A549 (cell line): ENCODE results near the gene SEPTIN3. TPM values are rescaled to one million over a fixed set of nuclear protein-coding genes. Genes with fewer than 3 reads are reported as not detected.

Source experiments
- ATAC-seq, 2 experiments: fragments of 200-7000 bp in 1 of 2; fragments of >200 bp in 1 of 2; cut with Nextera tagmentation in 1 of 2; cut with Tn5 transposase in 1 of 2; 3 replicates each; pipeline versions ENCODE4 v1.8.0 to v1.9.1; 2018 to 2020; ENCODE audit warnings: mild to moderate bottlenecking in 1 of 2, moderate library complexity in 1 of 2
- CTCF ChIA-PET: fragments of 300-600 bp; sonication (Branson Sonifier 250); formaldehyde crosslinking; extraction: SDS; loops from one replicate; lab custom pipeline; 2021; ENCODE audit warnings: antibody characterized with exemption, inconsistent platforms; lab: Yijun Ruan, JAX
- POLR2A ChIA-PET: fragments of 350-600 bp; formaldehyde crosslinking; extraction: SDS; loops from one replicate; lab custom pipeline; 2021; ENCODE audit warnings: antibody characterized with exemption, inconsistent platforms; lab: Yijun Ruan, JAX
- DNase-seq, 2 experiments: peaks; one replicate each; pipeline versions ENCODE4 v3.0.0 to v3.0.0-alpha.2; 2011 to 2016; ENCODE audit warnings: low read depth in 1 of 2, low spot score in 1 of 2
- FAIRE-seq: peaks from 2 replicates; lab custom pipeline; 2011; peaks lifted over from hg19 to GRCh38; lab: Jason Lieb, UNC
- H3K27ac ChIP-seq, 2 experiments: fragments of >200 bp; sonication (Bioruptor Twin); formaldehyde crosslinking; 3 replicates each; pipeline ENCODE4 v1.5.1; 2016 to 2017
- H3K4me1 ChIP-seq: fragments of >200 bp; sonication (Bioruptor Twin); formaldehyde crosslinking; 3 replicates; pipeline ENCODE4 v1.6.1; 2016
- H3K4me2 ChIP-seq: fragments of >200 bp; sonication (Bioruptor Twin); formaldehyde crosslinking; 3 replicates; pipeline ENCODE4 v1.6.1; 2016
- H3K4me3 ChIP-seq: fragments of >200 bp; sonication (Bioruptor Twin); formaldehyde crosslinking; 3 replicates; pipeline ENCODE4 v1.5.1; 2016
- H3K9me3 ChIP-seq: fragments of >200 bp; sonication (Bioruptor Twin); formaldehyde crosslinking; 3 replicates; pipeline ENCODE4 v1.6.1; 2016
- BHLHE40 ChIP-seq: IDR thresholded peaks from 2 replicates; pipeline ENCODE4 v1.6.1; 2012; ENCODE audit warnings: low read depth, low read length, inconsistent platforms
- CBX8 ChIP-seq: fragments of 200-600 bp; sonication (generic); IDR thresholded peaks from 2 replicates; pipeline ENCODE4 v1.6.1; 2016
- EHF ChIP-seq: fragments of 250-450 bp; sonication (Bioruptor Pico); IDR thresholded peaks from 2 replicates; pipeline ENCODE4 v1.5.0; 2020; ENCODE audit warnings: mild to moderate bottlenecking
- EHMT2 ChIP-seq: fragments of 200-600 bp; sonication (generic); IDR thresholded peaks from 2 replicates; pipeline ENCODE4 v1.6.1; 2016; ENCODE audit warnings: antibody characterized with exemption, low read depth, mild to moderate bottlenecking, moderate library complexity
- HEYL ChIP-seq: fragments of 250-450 bp; sonication (Bioruptor Pico); IDR thresholded peaks from 2 replicates; pipeline ENCODE4 v1.8.0; 2021; ENCODE audit warnings: mild to moderate bottlenecking, moderate library complexity
- HOXA7 ChIP-seq: fragments of 250-450 bp; sonication (Bioruptor Pico); IDR thresholded peaks from 2 replicates; pipeline ENCODE4 v1.5.0; 2020; ENCODE audit warnings: mild to moderate bottlenecking, moderate library complexity
- JUN ChIP-seq, 2 experiments: fragments of >200 bp; sonication (Bioruptor Twin); formaldehyde crosslinking; IDR thresholded peaks; 2 replicates in 1 of 2; 3 replicates in 1 of 2; pipeline ENCODE4 v1.6.1; 2016 to 2017
- MAFK ChIP-seq: fragments of 450-650 bp; IDR thresholded peaks from 2 replicates; pipeline ENCODE4 v1.6.1; 2014; ENCODE audit not compliant: partially characterized antibody
- MAZ ChIP-seq: fragments of 150-350 bp; IDR thresholded peaks from 2 replicates; pipeline ENCODE4 v1.6.1; 2014; ENCODE audit warnings: antibody characterized with exemption, low read depth, low read length, borderline replicate concordance
- NR3C1 ChIP-seq: fragments of >200 bp; sonication (Bioruptor Twin); formaldehyde crosslinking; IDR thresholded peaks from 3 replicates; pipeline ENCODE4 v1.6.1; 2017
- RCOR1 ChIP-seq: fragments of 150-350 bp; IDR thresholded peaks from 2 replicates; pipeline ENCODE4 v1.6.1; 2014; ENCODE audit warnings: antibody characterized with exemption, low read length, low read depth
- RFX5 ChIP-seq: fragments of 450-650 bp; IDR thresholded peaks from 2 replicates; pipeline ENCODE4 v1.7.1; 2014; ENCODE audit warnings: antibody characterized with exemption, mild to moderate bottlenecking, moderate library complexity
- SMC3 ChIP-seq: fragments of >200 bp; sonication (Bioruptor Twin); formaldehyde crosslinking; IDR thresholded peaks from 3 replicates; pipeline ENCODE4 v1.6.1; 2018; ENCODE audit warnings: inconsistent platforms
- WGBS: methylation state at CpG from one replicate; pipeline ENCODE4 v1.1.6; 2017; ENCODE audit errors: missing lambda C conversion rate; 5-methylcytosine and 5-hydroxymethylcytosine counted together
- polyA plus RNA-seq, 4 experiments: library from polyadenylated mRNA; depleted of rRNA in 3 of 4; stranded (reverse); fragments of >200 nt; fragmentation: RNase III in 1 of 4; extraction: RNeasy Plus Mini Kit Qiagen cat#74134 plus additional on column Dnase treatment in 1 of 4; gene quantifications; 2 replicates in 3 of 4; 3 replicates in 1 of 4; pipeline ENCODE4 v1.2.3, GENCODE V29; 2011 to 2017
- TF ChIP-seq, protein P1 (sequence below): fragments of 450-650 bp; IDR thresholded peaks from 2 replicates; pipeline ENCODE4 v1.6.1; 2014; ENCODE audit warnings: antibody characterized with exemption
- TF ChIP-seq, protein P2 (sequence below): IDR thresholded peaks from 2 replicates; pipeline ENCODE4 v1.6.1; 2012
- TF ChIP-seq, protein P3 (sequence below): fragments of 200-600 bp; sonication (generic); IDR thresholded peaks from 2 replicates; pipeline ENCODE4 v1.6.1; 2016; ENCODE audit warnings: antibody characterized with exemption, mild to moderate bottlenecking, moderate library complexity
- TF ChIP-seq, protein P4 (sequence below): fragments of 150-350 bp; IDR thresholded peaks from 2 replicates; pipeline ENCODE4 v1.6.1; 2014; ENCODE audit warnings: low read depth, mild to moderate bottlenecking, low read length

The SEPTIN3 gene
- polyA plus RNA-seq, 2 of the 4 experiments (the other 2 are of a cell fraction) = 1.1 to 1.3 TPM

GRCh38 chr22:41922328-41922727 is 46.9 kb upstream of the SEPTIN3 start:
- FAIRE-seq = no peak

DNA sequence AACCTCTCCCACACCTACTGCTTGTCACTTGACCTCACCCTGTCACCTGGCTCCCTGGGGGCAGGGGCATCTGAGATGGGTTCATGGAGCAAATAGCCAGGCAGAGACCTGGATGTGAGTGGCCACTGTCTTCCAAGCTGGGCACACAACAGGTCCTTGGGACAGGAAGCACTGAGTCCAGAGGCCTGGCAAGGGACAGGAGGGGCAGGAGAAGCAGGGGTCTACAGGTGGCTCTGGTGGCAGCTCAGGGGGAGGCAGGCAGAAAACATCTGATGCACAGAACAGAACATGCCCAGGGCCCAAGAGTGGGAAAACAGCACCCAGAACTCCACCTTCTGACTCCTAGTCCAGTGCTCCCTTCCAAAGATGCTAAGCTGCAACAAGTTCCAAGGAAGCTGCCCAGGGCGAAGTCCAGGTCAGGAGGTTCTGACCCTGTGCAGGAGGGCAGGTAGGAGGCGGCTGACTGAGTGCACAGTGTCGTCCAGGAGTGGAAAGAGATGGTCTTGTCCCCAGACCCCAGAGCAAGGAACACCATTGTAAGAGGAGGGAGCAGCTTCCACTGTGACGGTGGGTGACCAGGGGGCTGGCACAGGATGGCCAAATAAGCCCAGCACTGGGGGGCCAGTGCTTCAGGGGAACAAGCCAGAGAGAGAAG is 46.2 kb upstream of the SEPTIN3 start:
- no peak for FAIRE-seq
- Histone ChIP-seq H3K27ac (no peak overlapping the region), H3K4me2 (no peak overlapping the region), H3K4me3 (no peak overlapping the region), H3K4me1 (peaks cover 2% of the 10 kb centered on the region; the same call in 1 of the 3 replicates), H3K9me3 (no peaks in the 10 kb centered on the region)
- POLR2A ChIA-PET = no interaction called here
- DNase-seq = no peak
- WGBS = 66% methylated on average over 4 of the region's 4 CpGs
- no peak for ATAC-seq
- CTCF ChIA-PET = interaction anchor here (1.2 to 4.3 kb wide), 4 partner anchors 17 to 226 kb away, joined by 3 to 50 read pairs (median 4); no protein-coding TSS in a partner anchor
- TF ChIP-seq JUN (IDR thresholded peaks at IDR 0.05) = no peak

More at GRCh38 chr22:41922328-41922727, 46.9 kb upstream of the SEPTIN3 start:
- ATAC-seq = no peak
- TF ChIP-seq, protein P1, sequence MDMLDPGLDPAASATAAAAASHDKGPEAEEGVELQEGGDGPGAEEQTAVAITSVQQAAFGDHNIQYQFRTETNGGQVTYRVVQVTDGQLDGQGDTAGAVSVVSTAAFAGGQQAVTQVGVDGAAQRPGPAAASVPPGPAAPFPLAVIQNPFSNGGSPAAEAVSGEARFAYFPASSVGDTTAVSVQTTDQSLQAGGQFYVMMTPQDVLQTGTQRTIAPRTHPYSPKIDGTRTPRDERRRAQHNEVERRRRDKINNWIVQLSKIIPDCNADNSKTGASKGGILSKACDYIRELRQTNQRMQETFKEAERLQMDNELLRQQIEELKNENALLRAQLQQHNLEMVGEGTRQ = no peak
- no peak for TF ChIP-seq EHF (CRISPR knock-in tag)
- no peak for TF ChIP-seq BHLHE40
- no peak for TF ChIP-seq CBX8
- no peak for TF ChIP-seq MAFK
- no peak for TF ChIP-seq SMC3
- TF ChIP-seq RFX5 = no peak
- TF ChIP-seq, protein P2, sequence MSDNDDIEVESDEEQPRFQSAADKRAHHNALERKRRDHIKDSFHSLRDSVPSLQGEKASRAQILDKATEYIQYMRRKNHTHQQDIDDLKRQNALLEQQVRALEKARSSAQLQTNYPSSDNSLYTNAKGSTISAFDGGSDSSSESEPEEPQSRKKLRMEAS = no peak
- TF ChIP-seq, all 56 proteins: peak for 0
- no peaks in the 10 kb centered on the region for H3K9me3 ChIP-seq
- ChIA-PET CTCF (interaction anchor here (1.3 to 1.4 kb wide), 2 partner anchors 126 to 225 kb away, joined by 3 to 5 read pairs; no protein-coding TSS in a partner anchor), POLR2A (no interaction called here)
- DNase-seq = no peak
- no peak overlapping the region for H3K4me2 ChIP-seq
- no peak overlapping the region for H3K27ac ChIP-seq
- no peak overlapping the region for H3K4me3 ChIP-seq
- 82% methylated on average over 4 of the region's 5 CpGs for WGBS
- peaks cover 4% of the 10 kb centered on the region; the same call in 1 of the 3 replicates for H3K4me1 ChIP-seq

DNA sequence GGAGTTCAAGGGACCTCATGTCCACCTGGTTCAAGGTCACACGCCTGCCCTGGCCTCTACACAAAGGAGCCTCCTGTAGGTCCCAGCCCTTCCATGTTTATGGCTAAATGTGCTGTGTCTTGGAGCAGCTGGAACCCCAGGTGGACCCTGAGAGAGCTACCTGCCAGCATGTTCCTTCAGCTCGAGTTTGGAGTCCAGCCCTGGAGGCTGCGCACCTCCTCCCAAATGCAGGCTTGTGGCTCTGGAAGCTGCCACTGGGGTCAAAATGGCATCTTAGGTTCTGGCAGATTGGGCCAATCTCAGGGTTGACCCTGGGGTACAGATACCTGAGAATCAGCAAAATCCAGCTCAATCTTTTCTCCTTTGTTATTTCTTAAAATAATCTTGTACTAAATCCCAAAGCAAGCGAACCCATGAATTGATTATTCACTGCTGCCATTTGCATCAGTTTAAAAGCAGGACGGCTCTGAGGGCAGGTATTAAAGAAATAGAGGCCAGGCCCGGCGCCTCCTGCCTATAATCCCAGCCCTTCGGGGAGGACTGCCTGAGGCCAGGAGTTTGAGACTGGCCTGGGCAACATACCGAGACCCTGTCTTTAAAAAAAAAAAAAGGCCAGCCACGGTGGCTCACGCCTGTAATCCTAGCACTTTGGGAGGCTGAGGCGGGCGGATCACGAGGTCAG is 45.5 kb upstream of the SEPTIN3 start:
- ChIA-PET CTCF (interaction anchor here (1.0 to 4.3 kb wide), 6 partner anchors 16 to 227 kb away, joined by 3 to 50 read pairs (median 3); no protein-coding TSS in a partner anchor), POLR2A (no interaction called here)
- Histone ChIP-seq H3K27ac (no peak overlapping the region), H3K4me2 (no peak overlapping the region), H3K9me3 (no peaks in the 10 kb centered on the region), H3K4me1 (no peaks in the 10 kb centered on the region), H3K4me3 (no peak overlapping the region)
- TF ChIP-seq MAZ = no peak
- no peak for TF ChIP-seq NR3C1
- TF ChIP-seq HEYL (CRISPR knock-in tag) = no peak
- no peak for TF ChIP-seq EHMT2
- no peak for TF ChIP-seq RCOR1
- no peak for TF ChIP-seq HOXA7 (CRISPR knock-in tag)
- no peak for TF ChIP-seq BHLHE40
- TF ChIP-seq, protein P3, sequence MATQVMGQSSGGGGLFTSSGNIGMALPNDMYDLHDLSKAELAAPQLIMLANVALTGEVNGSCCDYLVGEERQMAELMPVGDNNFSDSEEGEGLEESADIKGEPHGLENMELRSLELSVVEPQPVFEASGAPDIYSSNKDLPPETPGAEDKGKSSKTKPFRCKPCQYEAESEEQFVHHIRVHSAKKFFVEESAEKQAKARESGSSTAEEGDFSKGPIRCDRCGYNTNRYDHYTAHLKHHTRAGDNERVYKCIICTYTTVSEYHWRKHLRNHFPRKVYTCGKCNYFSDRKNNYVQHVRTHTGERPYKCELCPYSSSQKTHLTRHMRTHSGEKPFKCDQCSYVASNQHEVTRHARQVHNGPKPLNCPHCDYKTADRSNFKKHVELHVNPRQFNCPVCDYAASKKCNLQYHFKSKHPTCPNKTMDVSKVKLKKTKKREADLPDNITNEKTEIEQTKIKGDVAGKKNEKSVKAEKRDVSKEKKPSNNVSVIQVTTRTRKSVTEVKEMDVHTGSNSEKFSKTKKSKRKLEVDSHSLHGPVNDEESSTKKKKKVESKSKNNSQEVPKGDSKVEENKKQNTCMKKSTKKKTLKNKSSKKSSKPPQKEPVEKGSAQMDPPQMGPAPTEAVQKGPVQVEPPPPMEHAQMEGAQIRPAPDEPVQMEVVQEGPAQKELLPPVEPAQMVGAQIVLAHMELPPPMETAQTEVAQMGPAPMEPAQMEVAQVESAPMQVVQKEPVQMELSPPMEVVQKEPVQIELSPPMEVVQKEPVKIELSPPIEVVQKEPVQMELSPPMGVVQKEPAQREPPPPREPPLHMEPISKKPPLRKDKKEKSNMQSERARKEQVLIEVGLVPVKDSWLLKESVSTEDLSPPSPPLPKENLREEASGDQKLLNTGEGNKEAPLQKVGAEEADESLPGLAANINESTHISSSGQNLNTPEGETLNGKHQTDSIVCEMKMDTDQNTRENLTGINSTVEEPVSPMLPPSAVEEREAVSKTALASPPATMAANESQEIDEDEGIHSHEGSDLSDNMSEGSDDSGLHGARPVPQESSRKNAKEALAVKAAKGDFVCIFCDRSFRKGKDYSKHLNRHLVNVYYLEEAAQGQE = no peak
- TF ChIP-seq, protein P4, sequence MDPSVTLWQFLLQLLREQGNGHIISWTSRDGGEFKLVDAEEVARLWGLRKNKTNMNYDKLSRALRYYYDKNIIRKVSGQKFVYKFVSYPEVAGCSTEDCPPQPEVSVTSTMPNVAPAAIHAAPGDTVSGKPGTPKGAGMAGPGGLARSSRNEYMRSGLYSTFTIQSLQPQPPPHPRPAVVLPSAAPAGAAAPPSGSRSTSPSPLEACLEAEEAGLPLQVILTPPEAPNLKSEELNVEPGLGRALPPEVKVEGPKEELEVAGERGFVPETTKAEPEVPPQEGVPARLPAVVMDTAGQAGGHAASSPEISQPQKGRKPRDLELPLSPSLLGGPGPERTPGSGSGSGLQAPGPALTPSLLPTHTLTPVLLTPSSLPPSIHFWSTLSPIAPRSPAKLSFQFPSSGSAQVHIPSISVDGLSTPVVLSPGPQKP = no peak
- no peak for DNase-seq
- 89% methylated on average over 13 of the region's 14 CpGs for WGBS
- FAIRE-seq = no peak
- no peak for ATAC-seq
